T-helper 22 cell (primary cell): ENCODE data around the gene LGR4.

ENCODE experiments used
- DNase-seq: peaks from one replicate; pipeline ENCODE4 v3.0.0-alpha.2; 2020; ENCODE audit warnings: low read depth

Gene LGR4

GRCh38 chr11:27375370-27375769 lies 97.2 kb downstream of the LGR4 start:
- DNase-seq = no peak

- DNase-seq = no peak
Measured at GRCh38 chr11:27373856-27374602, 98.6 kb downstream of the LGR4 start.

GRCh38 chr11:27373392-27373791 lies 99.2 kb downstream of the LGR4 start:
- DNase-seq = no peak

GRCh38 chr11:27372164-27372563 lies 100.4 kb downstream of the LGR4 start:
- no peak for DNase-seq

- no peak for DNase-seq
Measured at GRCh38 chr11:27371489-27371888, 101.1 kb downstream of the LGR4 start.

GRCh38 chr11:27370374-27370773 lies 102.2 kb downstream of the LGR4 start:
- DNase-seq = no peak

GRCh38 chr11:27367881-27368280 lies 104.7 kb downstream of the LGR4 start:
- DNase-seq = no peak

- DNase-seq = no peak
Measured at GRCh38 chr11:27363576-27364117, 108.9 kb downstream of the LGR4 start.

GRCh38 chr11:27362749-27363575 lies 109.6 kb downstream of the LGR4 start, which contains the start of gene CCDC34:
TSS of gene CCDC34 (minus strand) at chr11:27363215. CDS start at chr11:27363194, 21 bp downstream.
- peak; percentile 79 for DNase-seq

GRCh38 chr11:27361649-27362431 lies 110.8 kb downstream of the LGR4 start:
- DNase-seq = no peak

- DNase-seq = no peak
Measured at GRCh38 chr11:27358296-27358695, 114.3 kb downstream of the LGR4 start.

GRCh38 chr11:27357250-27357649 lies 115.3 kb downstream of the LGR4 start:
- no peak for DNase-seq

- DNase-seq = no peak
Measured at GRCh38 chr11:27356624-27357222, 115.9 kb downstream of the LGR4 start.

- no peak for DNase-seq
Measured at GRCh38 chr11:27355575-27356104, 117.0 kb downstream of the LGR4 start.

GRCh38 chr11:27354359-27354965 lies 118.1 kb downstream of the LGR4 start:
- DNase-seq = no peak

- DNase-seq = no peak
Measured at GRCh38 chr11:27353593-27354358, 118.8 kb downstream of the LGR4 start.

- no peak for DNase-seq
Measured at GRCh38 chr11:27352781-27353180, 119.8 kb downstream of the LGR4 start.

- DNase-seq = no peak
Measured at GRCh38 chr11:27350511-27350910, 122.1 kb downstream of the LGR4 start.

- no peak for DNase-seq
Measured at GRCh38 chr11:27349919-27350318, 122.7 kb downstream of the LGR4 start.

GRCh38 chr11:27348340-27348873 lies 124.2 kb downstream of the LGR4 start:
- no peak for DNase-seq
